OCI-LY1 (cell line): ENCODE results near the gene FBXL17.

Source experiments
- H2AFZ ChIP-seq: fragments of 200-600 bp; sonication (generic), shearing (Covaris generic); 2 replicates; pipeline ENCODE4 v1.6.0; 2014; ENCODE audit warnings: antibody characterized with exemption, mild to moderate bottlenecking, low read length
- H3F3A ChIP-seq: fragments of 200-600 bp; sonication (generic), shearing (Covaris generic); 2 replicates; pipeline ENCODE4 v1.6.0; 2014; ENCODE audit warnings: mild to moderate bottlenecking, antibody characterized with exemption, low read length, moderate library complexity; ENCODE audit not compliant: insufficient read depth
- H3K27ac ChIP-seq: fragments of 200-600 bp; sonication (generic); 2 replicates; pipeline ENCODE4 v1.5.1; 2014; ENCODE audit warnings: low read length, mixed run types, mild to moderate bottlenecking, low read depth; ENCODE audit not compliant: poor library complexity, severe bottlenecking
- H3K27me3 ChIP-seq: fragments of 200-600 bp; sonication (generic); 2 replicates; pipeline ENCODE4 v1.6.0; 2014; ENCODE audit warnings: antibody characterized with exemption, mild to moderate bottlenecking, low read length, moderate library complexity; ENCODE audit not compliant: insufficient read depth
- H3K36me3 ChIP-seq: fragments of 200-600 bp; sonication (generic); 2 replicates; pipeline ENCODE4 v1.6.1; 2014; ENCODE audit warnings: mild to moderate bottlenecking, antibody characterized with exemption, low read length, moderate library complexity, mixed read lengths; ENCODE audit not compliant: insufficient read depth
- H3K4me1 ChIP-seq: fragments of 200-600 bp; sonication (generic); 2 replicates; pipeline ENCODE4 v1.5.1; 2014; ENCODE audit warnings: mild to moderate bottlenecking, low read length, moderate library complexity; ENCODE audit not compliant: insufficient read depth, severe bottlenecking
- H3K4me2 ChIP-seq: fragments of 200-600 bp; sonication (generic), shearing (Covaris generic); 2 replicates; pipeline ENCODE4 v1.6.1; 2014; ENCODE audit warnings: low read length
- H3K4me3 ChIP-seq: fragments of 200-600 bp; sonication (generic); 2 replicates; pipeline ENCODE4 v1.5.1; 2014; ENCODE audit warnings: low read length, low read depth, mild to moderate bottlenecking, mixed read lengths; ENCODE audit not compliant: poor library complexity, severe bottlenecking
- H3K79me2 ChIP-seq: fragments of 200-600 bp; shearing (Covaris generic); 2 replicates; pipeline ENCODE4 v1.6.1; 2016; ENCODE audit warnings: mixed run types, low read length, mixed read lengths; ENCODE audit not compliant: insufficient read depth
- H3K9ac ChIP-seq: fragments of 200-600 bp; sonication (generic), shearing (Covaris generic); 2 replicates; pipeline ENCODE4 v1.6.1; 2014; ENCODE audit warnings: mild to moderate bottlenecking, low read length, mixed read lengths
- H3K9me2 ChIP-seq: fragments of 200-600 bp; sonication (generic), shearing (Covaris generic); 2 replicates; pipeline ENCODE4 v1.6.1; 2014; ENCODE audit warnings: low read depth, mild to moderate bottlenecking, low read length, mixed read lengths
- H3K9me3 ChIP-seq: fragments of 200-600 bp; shearing (Covaris generic); 2 replicates; pipeline ENCODE4 v1.6.1; 2014; ENCODE audit warnings: low read length, mixed read lengths
- H4K20me1 ChIP-seq: fragments of 200-600 bp; sonication (generic), shearing (Covaris generic); 2 replicates; pipeline ENCODE4 v1.6.0; 2016; ENCODE audit warnings: mild to moderate bottlenecking, low read length; ENCODE audit not compliant: insufficient read depth
- EZH2 ChIP-seq: fragments of 200-600 bp; sonication (generic), shearing (Covaris generic); IDR thresholded peaks from 2 replicates; pipeline ENCODE4 v1.8.0; 2017; ENCODE audit warnings: borderline replicate concordance, mixed run types, mild to moderate bottlenecking, antibody characterized with exemption, low read length, moderate library complexity, mixed read lengths
- TF ChIP-seq, protein P1 (sequence below): fragments of 200-600 bp; sonication (generic), shearing (Covaris generic); IDR thresholded peaks from 2 replicates; pipeline ENCODE4 v1.5.1; 2017; ENCODE audit warnings: mild to moderate bottlenecking, antibody characterized with exemption, low read length, moderate library complexity, mixed read lengths

Gene FBXL17

DNA sequence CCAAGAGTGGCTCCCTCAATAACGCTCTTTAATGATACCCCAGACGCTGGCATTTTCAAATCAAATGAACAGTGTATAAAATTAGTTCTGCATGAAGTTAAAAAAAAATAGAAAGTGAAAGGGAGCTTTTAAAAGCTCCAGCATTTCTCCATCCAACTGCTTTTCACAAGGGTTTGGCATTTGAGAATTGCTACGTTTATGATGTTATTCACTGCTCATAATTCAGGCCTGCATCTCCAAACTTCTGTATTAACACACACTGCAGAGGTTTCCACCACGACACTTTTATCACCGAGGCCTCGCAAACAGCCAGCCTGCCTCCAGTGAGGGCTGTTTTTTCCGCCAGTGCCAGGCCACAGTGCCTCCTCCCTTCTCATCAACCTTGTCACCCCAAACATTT, 505.6 kb downstream of the FBXL17 start:
- no peak overlapping the region for H3K27ac ChIP-seq
- no peaks in the 10 kb centered on the region for H3K9me2 ChIP-seq
- H3K4me1 ChIP-seq = no peaks in the 10 kb centered on the region
- H2AFZ ChIP-seq = no peak overlapping the region
- no peaks in the 10 kb centered on the region for H3K36me3 ChIP-seq
- TF ChIP-seq, protein P1, sequence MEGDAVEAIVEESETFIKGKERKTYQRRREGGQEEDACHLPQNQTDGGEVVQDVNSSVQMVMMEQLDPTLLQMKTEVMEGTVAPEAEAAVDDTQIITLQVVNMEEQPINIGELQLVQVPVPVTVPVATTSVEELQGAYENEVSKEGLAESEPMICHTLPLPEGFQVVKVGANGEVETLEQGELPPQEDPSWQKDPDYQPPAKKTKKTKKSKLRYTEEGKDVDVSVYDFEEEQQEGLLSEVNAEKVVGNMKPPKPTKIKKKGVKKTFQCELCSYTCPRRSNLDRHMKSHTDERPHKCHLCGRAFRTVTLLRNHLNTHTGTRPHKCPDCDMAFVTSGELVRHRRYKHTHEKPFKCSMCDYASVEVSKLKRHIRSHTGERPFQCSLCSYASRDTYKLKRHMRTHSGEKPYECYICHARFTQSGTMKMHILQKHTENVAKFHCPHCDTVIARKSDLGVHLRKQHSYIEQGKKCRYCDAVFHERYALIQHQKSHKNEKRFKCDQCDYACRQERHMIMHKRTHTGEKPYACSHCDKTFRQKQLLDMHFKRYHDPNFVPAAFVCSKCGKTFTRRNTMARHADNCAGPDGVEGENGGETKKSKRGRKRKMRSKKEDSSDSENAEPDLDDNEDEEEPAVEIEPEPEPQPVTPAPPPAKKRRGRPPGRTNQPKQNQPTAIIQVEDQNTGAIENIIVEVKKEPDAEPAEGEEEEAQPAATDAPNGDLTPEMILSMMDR = no peak
- TF ChIP-seq EZH2 = no peak
- H4K20me1 ChIP-seq = no peaks in the 10 kb centered on the region
- no peaks in the 10 kb centered on the region for H3F3A ChIP-seq
- no peaks in the 10 kb centered on the region for H3K79me2 ChIP-seq
- no peak overlapping the region for H3K4me2 ChIP-seq
- H3K9me3 ChIP-seq = no peaks in the 10 kb centered on the region
- no peaks in the 10 kb centered on the region for H3K27me3 ChIP-seq
- H3K9ac ChIP-seq = no peak overlapping the region
- H3K4me3 ChIP-seq = no peak overlapping the region

DNA sequence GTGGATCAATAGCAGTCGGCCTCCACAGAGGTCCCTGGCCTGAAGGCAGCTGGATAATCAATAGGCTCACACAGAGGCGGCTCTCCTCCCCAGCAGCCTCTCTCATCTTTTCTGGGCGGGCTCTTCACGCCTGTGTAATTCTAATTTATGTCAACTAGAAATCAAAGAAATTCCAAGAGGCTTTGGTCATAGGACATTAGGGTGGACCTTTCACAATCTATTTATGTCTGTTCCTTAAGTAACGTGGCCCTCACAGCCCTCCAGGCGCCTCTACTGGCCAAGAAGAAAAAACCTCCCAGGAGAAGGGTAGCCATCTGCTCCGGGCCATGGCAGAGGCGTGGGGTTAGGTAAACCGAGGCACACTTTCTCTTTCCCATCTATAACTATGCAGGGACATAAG, 506.1 kb downstream of the FBXL17 start:
- no peak overlapping the region for H3K4me2 ChIP-seq
- no peak overlapping the region for H3K27ac ChIP-seq
- H3K27me3 ChIP-seq = no peaks in the 10 kb centered on the region
- H2AFZ ChIP-seq = no peak overlapping the region
- H3K36me3 ChIP-seq = no peaks in the 10 kb centered on the region
- H3K9me3 ChIP-seq = no peaks in the 10 kb centered on the region
- no peaks in the 10 kb centered on the region for H3K4me1 ChIP-seq
- no peaks in the 10 kb centered on the region for H4K20me1 ChIP-seq
- no peaks in the 10 kb centered on the region for H3K9me2 ChIP-seq
- H3K4me3 ChIP-seq = no peak overlapping the region
- TF ChIP-seq, protein P1 = no peak
- no peak for TF ChIP-seq EZH2
- no peak overlapping the region for H3K9ac ChIP-seq
- no peaks in the 10 kb centered on the region for H3K79me2 ChIP-seq
- no peaks in the 10 kb centered on the region for H3F3A ChIP-seq

DNA sequence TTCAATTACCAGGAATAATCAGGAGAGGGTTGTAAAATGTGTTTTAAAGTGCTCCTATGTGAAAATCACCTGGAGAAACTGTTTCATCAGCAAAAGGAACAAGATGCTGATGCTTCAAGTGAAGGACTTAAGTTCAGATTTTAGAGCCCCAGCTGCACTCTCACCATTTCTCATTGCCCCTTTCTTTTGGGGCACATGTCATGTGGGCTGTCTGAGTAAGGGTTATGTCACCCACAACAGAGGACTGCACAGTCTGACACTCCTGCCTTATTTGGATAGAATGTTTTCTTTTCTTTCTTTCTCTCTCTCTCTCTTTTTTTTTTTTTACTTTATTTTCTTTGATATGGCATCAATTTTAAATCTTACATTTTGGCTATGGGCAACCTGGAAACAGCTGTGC, 507.1 kb downstream of the FBXL17 start:
- Histone ChIP-seq H3K4me1 (no peaks in the 10 kb centered on the region), H3K9me2 (no peaks in the 10 kb centered on the region), H3K4me2 (no peak overlapping the region), H3F3A (no peaks in the 10 kb centered on the region), H3K79me2 (no peaks in the 10 kb centered on the region), H3K9me3 (no peaks in the 10 kb centered on the region), H4K20me1 (no peaks in the 10 kb centered on the region), H3K9ac (no peak overlapping the region), H3K4me3 (no peak overlapping the region), H3K27ac (no peak overlapping the region), H3K36me3 (no peaks in the 10 kb centered on the region), H2AFZ (no peak overlapping the region), H3K27me3 (no peaks in the 10 kb centered on the region)
- TF ChIP-seq, protein P1 = no peak
- TF ChIP-seq EZH2 = no peak
